SK-N-SH treated with all-trans-retinoic acid at 6 μM for 48 hours (cell line): ENCODE results near the gene C12orf76.
"Not testable (repeated sequence)": the region's sequence is repeated elsewhere in the genome, so short reads cannot be mapped to it uniquely, and the experiment has no call there.

Experiments
- OSR1 ChIP-seq: fragments of 250-450 bp; sonication (Bioruptor Pico); IDR thresholded peaks from 2 replicates; pipeline ENCODE4 v1.8.0; 2022; ENCODE audit warnings: moderate library complexity, mild to moderate bottlenecking, inconsistent platforms
- TCF4 ChIP-seq: fragments of 250-450 bp; sonication (Bioruptor Pico); IDR thresholded peaks from 2 replicates; pipeline ENCODE4 v1.8.0; 2021; ENCODE audit warnings: mild to moderate bottlenecking, moderate library complexity, borderline replicate concordance

GRCh38 chr12:110049034-110049433, 712 bp upstream of the C12orf76 start:
- TF ChIP-seq OSR1, TCF4 (CRISPR knock-in tag): not testable (repeated sequence)
